ENCODE data around the gene GALNT8.
"Not testable (repeated sequence)": the region's sequence is repeated elsewhere in the genome, so short reads cannot be mapped to it uniquely, and the experiment has no call there.

GALNT8 gene

DNA sequence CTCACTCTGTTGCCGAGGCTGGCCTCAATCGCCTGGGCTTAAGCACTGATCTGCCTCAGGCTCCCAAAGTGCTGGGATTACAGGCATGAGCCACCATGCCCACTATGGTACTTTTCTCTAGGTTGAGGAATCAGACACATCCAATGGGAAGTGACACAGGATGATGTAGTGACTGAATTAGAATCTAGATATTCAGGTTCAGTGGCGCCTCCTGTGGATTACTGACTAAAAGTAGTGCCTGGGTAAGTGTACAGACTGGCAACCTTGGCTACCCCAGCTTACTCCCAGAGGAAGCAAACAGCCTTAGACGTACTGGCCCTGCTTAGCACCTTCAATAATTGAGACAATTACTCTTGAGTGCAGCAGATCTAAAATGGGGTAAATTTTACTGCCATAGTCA is 22.8 kb downstream of the GALNT8 start:
- no peak for DNase-seq (ENCODE audit: low spot score)

DNA sequence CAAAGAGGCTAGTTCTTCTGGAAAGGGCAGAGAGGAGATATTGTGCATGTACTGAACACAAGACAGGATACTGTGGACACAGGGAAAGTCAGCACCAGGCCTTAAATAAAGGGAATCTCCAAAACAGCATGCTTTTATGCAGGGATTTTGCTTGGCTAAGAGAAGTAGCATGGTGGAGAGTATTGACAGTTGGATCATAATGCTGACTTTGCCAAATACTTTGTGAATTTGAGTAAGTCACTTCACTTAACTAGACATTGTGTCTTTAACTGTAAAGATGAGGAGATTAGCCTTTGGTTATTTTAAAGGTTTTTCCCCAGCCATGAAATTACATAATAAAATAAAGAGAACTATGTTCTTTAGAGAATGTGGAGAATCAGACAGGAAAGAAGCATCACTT is 24.5 kb downstream of the GALNT8 start:
- no peak for DNase-seq (ENCODE audit: low spot score)

DNA sequence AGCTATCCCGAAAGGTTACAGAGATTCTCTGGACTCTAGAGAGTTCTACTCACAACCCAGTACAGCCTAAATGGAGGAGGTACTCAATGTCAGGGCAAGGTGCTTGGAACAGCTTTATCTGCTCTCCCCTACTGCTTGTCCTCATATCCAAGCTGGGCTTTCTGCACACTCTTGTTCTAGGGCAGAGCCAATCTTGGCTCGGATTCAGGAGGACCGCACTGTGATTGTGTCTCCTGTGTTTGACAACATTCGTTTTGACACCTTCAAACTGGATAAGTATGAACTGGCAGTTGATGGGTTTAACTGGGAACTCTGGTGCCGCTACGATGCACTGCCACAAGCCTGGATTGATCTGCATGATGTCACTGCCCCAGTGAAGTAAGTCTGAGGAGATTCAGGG is 25.0 kb downstream of the GALNT8 start:
- DNase-seq (ENCODE audit: low spot score): no peak

DNA sequence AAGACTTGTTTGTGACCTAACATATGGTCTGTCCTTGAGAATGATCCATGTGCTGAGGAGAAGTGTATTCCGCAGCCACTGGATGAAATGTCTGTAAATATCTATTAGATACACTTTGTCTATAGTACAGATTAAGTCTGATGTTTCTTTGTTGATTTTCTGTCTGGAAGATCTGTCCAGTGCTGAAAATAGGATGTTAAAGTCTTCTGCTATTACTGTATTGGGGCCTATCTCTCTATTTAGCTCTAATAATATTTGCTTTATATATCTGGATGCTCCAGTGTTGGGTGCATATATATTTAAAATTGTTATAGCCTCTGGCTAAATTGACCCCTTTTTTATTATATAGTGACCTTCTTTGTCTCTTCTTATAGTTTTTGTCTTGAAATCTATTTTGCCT is 31.5 kb downstream of the GALNT8 start:
- DNase-seq (ENCODE audit: low spot score): not testable (repeated sequence)

DNA sequence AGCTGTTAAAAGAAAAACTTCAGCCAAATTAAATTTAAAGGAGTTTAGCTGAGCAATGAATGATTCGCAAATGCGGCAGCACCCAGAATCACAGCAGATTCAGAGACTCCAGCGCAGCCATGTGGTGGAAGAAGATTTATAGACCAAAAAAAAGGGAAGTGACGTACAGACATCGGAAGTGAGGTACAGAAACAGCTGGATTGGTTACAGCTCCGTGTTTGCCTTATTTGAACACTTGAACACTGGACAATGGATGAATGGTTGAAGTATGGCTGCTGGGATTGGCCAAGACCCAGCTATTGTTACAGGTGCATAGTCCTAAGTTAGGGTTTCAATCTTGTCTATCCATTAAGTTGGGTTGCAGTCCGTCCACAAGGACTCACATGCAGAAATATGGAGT is 42.6 kb downstream of the GALNT8 start:
- DNase-seq (ENCODE audit: low spot score): no peak

DNA sequence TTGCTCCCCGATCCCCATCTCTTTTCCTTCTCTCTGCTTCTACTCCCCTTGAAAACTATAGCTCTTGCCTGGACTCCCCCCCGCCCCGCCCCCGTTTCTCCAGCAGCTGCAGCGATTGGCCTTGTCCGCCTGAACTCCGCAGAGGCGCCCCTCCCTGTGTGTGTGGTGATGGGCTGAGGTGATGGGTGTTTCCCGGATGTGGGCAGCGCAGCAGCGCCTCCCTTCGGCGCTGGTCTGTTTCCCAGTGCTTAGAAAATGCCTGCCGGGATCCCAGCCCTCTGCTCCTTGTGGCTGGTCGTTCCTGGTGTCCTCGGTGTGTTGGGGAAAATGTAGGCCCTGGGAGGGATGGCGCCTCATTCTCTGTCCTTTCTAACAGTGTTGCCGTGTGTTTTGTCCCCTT is 43.3 kb downstream of the GALNT8 start:
- peak; percentile 56 for DNase-seq (ENCODE audit: low spot score)

DNA sequence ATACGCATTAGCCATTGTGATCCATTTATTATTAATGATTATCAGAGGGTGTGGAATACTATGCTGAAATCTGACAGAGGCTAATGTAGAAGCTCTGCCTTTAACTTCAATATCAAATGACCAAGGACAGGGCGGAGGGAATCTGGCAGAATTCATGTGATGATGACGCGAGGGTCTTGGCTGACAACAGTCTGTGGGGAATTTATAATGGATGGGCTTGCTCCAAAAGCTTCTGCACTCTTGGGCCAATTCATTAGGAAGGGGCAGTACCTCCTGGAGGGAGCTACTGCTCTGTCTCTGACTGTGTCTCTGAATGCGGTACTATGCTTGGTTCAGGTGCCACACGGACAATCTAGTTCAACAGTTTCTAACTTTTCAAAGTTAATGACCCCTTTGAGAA is 46.2 kb downstream of the GALNT8 start:
- DNase-seq (ENCODE audit: low spot score): no peak

DNA sequence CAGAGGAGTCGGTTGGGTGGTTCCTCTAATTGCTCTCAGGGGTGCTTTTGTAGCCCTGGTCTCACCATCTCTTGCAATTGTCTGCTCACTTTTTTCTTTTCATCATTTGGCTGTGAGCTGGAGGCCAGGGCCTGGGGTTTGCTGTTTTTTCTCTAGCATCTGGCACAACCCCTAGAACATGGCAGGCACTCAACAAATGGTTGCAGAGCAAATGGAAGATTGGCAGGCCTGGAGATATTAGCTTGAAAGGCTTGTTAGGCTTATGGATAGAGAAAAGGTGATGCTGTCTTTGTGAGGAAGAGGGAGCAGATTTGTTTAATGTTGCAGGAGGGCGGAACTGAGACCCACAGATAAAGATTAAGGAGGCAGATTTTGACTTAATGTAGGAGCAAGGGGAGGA is 47.0 kb downstream of the GALNT8 start:
- DNase-seq (ENCODE audit: low spot score): no peak

DNA sequence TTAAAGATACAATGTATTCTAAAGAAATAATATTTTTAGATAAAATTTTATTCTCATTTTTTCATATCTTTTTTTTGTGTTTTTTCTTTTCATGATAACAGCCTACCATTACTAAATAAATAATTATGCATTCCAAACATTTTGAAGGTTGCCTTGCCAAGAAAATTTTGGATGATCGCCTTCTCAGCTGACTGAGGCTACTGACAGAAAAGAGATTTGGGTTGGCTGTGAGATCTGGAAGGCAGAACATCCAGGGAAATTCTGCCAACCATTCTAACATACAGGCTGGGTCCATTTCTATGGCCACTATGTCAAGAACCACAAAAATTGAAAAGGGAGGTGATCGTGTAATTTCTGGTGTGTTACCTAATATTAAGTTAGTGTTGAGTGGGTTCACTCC is 48.1 kb downstream of the GALNT8 start:
- DNase-seq (ENCODE audit: low spot score): no peak

DNA sequence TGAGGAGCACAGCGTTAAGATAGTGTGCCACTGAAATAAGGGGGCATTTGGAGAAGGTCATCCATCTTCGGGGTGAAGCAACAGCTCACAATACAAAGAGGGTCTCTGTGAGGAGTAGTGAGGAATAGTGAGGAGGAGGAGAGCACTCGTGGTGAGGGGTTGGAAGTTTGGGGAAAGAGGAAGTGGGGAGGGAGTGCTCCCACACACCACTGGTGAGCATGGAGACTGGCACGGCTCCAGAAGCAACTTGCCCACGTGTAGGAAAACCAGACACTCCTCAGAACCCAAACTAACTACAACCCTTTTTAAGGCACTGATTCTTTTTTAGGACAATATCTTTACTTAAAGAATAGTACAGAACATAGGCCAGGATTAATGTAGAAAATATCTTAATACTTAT is 48.9 kb downstream of the GALNT8 start:
- DNase-seq (ENCODE audit: low spot score): no peak

DNA sequence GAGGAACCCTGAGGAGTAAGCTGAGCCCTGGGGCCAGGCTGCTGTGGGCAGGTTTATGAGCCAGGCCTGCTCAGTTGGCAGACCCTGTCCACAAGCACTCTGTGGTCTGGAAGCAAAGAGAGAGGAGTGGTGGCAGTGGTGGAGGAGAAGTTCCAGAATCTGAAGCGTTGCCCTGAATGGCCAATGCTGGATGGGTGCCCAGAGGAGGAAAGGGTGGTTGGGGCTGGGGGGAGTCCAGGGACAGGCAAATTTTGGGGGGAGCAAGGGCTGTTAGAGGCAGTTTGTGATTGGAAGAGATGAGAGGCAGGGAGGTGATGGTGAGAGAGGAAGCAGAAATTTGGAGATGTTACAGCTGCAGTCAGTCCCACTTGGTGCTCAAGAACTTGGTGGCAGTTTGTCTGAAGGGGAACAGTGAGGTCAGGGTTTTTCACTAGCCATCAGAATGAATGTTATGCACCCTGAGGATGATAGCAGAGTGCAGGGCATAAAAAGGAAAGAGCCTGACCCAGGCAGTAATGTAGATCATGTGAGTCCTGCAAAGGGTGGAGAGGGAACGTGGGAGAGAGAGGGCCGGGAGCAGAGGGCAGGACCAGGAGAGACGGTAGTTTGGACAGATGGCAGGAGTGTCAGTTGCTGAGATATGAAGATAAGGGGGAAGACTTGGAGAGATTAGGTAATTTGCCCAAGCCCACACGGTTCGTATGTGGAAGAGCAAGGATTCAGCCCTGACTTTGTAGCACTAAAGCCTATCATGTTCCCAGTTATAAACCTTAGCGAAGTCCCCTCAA is 51.2 kb downstream of the GALNT8 start:
- no peak for DNase-seq (ENCODE audit: low spot score)

DNA sequence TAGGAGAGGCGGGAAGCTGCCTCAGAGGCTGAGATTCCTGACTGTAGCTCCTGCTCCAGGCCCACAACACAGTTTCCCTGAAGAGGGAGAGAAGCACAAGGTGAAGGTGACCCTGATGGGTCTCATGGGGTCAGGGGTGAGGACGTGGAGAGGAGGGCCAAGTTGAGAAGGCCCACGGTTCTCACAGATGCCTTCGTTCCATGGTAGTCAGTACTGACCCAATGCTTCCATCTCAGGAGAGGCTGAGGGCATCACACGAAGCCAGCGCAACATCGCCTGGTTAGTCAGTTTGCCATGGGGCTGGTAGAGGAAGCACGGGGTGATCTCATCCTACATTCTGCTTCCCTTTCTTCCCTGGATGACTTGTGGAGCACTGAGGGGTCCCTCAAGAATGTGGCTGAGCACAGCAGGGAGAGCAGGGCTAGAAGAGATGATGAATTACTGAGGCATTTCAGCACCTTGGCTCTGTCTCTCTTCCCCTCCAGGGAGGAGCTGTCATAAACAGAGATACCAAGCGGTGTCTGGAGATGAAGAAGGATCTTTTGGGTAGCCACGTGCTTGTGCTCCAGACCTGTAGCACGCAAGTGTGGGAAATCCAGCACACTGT is 51.9 kb downstream of the GALNT8 start:
- DNase-seq (ENCODE audit: low spot score): no peak

DNA sequence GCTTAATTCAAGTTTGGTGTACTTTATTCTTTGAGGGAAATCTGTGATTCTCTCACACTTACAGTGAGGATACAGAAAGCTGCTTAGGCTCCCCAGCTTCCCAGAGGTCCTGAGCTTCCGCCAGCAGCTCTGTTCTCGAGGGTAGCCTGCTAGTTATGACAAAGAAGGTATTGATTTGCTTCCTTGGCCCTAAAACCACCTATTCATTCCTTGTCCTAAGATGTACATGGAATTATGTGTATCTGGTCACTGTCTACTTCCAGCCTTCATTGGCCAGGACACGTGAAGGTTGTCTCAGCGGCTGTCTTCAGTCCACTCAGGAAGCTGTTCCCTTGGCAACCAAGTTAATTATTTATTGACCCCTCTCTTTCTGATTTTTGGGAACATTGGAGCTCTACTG is 55.7 kb downstream of the GALNT8 start:
- DNase-seq (ENCODE audit: low spot score): peak; percentile 24

DNA sequence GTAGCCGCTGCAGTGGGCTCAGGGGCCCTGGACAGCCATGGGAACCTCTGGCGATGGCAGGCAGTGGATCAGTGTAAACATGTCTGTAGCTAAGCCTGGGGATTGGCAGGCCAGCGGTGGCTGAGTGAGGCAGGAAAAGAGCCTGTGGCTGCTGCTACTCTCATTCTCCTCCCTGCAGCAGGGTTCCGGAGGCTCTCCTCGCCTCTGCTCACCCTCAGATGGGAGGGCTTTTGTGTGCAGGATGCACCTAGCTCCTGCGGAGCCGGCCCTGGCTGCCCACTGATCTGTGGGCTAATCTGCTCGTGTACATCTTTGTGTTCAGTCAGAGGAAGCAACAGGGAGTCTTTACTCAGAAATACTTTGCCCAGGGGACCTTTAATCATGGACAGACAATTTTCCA is 59.5 kb downstream of the GALNT8 start:
- DNase-seq (ENCODE audit: low spot score): no peak

DNA sequence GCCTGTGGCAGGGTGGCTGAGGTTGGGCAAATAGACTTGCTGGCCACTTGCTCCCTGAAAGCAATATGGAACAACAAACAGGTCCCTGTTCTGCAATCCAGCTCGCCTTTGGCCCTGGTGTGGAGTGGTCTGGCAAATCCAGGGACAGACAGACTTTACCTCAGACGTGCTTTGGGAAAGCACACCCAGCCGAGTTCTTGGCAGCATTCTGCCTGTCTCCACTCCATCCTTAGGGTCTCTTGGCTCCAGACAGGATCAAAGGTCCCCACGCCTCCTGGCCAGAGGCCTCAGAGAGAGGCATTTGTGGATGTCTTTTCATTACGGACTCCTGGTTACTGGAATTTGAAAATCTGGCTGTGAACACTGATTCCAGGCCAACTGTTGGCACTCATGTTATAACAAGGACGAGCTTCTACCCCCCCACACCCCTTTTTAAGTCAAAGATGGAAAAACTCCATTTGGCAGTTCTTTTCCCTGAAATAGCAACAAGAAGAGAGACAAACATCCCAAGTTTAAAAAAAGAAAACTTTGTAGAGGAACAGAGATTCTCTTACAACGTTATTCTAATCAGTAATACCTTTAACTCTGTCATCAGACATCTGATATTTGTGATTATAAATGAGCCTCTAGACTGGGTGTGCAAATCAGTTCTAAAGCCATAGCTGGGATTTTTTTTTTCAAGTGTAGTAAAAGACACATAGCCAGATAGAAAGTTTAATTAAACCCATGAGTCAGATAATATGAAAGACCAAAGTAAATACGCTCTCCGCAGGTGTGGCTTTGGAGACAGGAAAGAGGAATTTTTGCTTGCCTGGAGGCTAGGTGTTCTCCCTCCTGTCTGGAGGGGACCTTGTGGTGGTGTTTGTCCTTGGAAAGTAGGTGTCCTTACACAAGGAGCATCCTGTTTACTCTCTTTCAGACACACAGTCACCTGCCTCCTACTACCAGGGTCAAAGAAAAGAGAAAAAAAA is 60.7 kb downstream of the GALNT8 start:
- DNase-seq (ENCODE audit: low spot score): peak; percentile 76

DNA sequence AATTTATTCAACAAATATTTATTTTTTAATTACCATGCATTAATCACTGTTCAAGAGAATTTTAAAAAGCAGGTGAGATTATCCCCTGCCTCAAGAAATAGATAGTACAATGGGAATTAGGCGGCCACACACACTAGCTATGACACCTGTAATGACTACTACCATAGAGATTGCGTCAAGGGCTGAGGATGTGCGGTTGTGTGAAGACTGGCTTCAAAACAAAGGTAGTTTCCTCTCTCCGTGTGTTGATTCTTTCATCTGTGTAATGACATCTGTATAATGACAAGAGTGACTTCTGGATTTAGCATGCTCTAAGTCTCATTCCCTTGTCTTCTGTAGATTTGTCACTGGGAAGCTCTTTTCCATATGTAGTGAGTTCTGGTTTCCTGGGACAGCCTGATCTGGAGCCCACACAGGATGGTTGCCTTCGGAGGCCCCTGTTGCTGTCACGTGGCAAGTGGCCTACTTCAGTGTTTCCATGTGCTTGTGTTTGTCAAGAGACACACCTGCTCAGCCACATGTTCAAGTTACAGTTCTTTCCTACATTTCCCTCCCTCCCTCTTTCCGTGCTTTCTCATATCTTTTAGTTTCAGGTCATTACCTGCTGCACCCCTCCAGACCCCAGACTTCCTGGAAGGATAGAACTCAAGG is 64.3 kb downstream of the GALNT8 start:
- DNase-seq (ENCODE audit: low spot score): no peak

DNA sequence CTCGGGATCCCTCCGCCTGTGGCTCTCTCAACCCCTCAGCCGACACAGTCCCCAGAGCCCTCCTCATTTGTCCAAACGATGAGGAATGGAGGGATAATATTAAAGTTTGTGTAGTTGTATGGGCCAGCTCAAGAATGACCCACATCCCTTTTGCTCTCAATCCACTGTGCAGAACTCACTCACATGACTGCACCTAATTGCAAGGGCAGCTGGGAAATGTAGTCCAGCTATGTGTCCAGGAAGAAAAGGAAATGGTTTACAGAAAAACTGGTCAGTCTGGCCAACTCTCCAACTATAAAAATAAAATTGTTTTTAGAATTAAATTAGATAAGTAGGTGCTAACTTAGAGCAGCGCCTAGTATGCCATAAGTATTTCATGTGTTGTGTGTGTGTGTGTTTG is 66.6 kb downstream of the GALNT8 start:
- DNase-seq (ENCODE audit: low spot score): no peak

DNA sequence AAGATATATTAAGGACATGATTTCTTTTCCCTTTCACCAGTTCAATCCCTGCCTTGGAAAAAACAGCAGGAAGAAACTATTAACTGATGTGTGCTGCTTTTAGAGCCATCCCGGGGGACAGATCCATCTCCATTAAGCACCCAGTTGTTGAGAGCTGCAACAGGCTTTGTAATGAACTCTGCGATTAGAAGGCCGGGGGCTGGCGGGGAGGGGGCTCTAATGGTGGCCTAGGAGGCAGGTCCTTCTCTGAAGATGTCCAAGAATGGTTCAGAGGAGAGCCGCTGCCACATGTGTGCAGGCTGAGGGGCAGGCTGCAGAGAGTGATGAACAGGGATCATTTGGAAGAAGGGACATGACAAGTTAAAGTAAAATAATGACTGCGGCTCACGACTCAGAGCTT is 67.8 kb downstream of the GALNT8 start:
- DNase-seq (ENCODE audit: low spot score): no peak

DNA sequence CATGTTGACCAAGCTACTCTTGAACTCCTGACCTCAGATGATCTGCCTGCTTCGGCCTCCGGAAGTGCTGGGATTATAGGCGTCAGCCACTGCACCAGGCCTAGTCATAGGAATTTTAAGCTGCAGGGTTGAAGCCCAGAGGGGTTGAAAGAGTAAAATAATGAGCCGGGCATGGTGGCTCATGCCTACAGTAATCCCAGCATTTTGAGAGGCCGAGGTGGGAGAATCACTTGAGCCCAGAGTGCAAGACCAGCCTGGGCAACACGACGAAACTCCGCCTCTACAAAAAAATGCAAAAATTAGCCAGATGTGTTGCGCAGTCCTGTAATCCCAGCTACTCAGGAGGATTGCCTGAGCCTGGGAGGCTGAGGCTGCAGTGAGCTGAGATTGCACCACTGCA is 69.6 kb downstream of the GALNT8 start:
- no peak for DNase-seq (ENCODE audit: low spot score)

DNA sequence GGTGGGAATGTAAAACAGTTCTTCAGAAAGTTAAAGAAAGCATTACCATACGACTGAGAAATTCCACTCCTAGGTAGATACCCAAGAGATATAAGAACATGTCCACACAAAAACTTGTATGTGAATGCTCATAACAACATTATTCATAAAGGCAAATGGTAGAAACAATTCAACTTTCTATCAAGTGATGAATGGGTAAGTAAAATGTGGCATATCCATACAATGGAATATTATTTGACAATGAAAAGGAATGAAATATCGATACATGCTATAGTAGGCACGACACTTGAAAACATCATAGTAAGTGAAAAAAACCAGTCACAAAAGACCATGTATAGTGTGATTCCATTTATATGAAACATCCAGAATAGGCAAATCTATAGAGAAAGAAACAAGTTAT is 71.3 kb downstream of the GALNT8 start:
- DNase-seq (ENCODE audit: low spot score): no peak

DNA sequence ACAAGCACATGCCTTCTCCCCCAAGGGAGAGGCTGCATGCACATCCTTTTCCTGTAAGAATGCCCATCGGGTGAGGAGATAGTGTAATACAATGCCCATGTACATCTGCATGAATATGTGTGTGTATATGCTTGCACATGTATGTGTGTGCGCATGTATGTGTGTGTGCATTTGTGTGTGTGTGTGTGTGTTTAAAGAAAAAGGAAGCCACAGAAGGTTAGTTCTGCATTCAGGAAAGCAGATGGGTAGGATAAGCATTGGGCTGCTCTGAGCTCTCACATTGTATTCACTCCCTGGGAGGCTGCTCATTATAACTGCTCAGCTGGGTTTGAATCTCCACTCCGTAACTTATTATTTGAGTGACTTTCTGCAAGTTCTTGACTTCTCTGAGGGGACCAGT is 74.3 kb downstream of the GALNT8 start:
- no peak for DNase-seq (ENCODE audit: low spot score)

DNA sequence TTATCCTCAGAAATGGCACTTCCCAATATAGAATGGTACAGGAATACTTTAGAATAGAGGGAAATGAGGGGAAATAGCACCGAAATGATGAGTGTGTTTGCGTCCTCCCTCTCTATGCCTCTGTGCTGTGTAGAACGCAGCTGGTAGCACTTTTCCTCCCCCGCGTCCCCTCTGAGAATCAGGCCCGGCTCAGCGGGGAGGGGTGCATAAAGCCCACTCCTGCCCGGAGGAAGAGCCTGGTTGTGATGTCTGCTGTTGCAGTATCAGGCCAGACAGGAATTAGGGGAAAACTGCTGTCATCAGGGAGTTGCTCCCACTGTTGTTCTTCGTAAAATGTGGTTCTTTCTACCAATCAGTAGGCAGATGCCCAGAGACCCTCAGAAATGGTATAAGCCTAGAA is 76.0 kb downstream of the GALNT8 start:
- no peak for DNase-seq (ENCODE audit: low spot score)

All from globus pallidus (tissue), 1 donor.